ENCODE data around the gene DCHS2.

The DCHS2 gene

DNA sequence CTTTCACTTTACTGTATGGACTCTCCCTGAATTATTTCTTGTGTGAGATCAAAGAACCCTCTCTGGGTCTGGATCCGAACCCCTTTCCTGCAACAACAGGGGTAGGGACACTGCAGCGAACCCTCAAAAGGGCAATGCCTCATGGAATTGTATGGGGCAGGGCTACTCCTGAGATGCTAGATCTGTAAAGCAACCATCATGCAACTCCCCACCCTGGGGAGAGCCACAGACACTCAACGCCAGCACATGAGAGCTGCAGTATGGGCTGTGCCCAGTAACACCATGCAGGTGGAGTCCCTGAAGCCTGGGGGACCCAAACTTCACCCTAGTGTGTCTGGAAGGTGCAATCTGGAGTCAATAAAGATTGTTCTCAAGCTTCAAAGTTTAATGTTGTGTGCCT lies 304.7 kb downstream of the DCHS2 start:
- Histone ChIP-seq H3K4me3 (ENCODE audit: low read depth, low read length, poor library complexity, severe bottlenecking) (no peak overlapping the region), H3K9me3 (ENCODE audit: low read length) (no peaks in the 10 kb centered on the region)
- no peak for TF ChIP-seq EZH2 (IDR thresholded peaks at IDR 0.05; ENCODE audit: borderline replicate concordance, low read length)
- TF ChIP-seq, protein P1, sequence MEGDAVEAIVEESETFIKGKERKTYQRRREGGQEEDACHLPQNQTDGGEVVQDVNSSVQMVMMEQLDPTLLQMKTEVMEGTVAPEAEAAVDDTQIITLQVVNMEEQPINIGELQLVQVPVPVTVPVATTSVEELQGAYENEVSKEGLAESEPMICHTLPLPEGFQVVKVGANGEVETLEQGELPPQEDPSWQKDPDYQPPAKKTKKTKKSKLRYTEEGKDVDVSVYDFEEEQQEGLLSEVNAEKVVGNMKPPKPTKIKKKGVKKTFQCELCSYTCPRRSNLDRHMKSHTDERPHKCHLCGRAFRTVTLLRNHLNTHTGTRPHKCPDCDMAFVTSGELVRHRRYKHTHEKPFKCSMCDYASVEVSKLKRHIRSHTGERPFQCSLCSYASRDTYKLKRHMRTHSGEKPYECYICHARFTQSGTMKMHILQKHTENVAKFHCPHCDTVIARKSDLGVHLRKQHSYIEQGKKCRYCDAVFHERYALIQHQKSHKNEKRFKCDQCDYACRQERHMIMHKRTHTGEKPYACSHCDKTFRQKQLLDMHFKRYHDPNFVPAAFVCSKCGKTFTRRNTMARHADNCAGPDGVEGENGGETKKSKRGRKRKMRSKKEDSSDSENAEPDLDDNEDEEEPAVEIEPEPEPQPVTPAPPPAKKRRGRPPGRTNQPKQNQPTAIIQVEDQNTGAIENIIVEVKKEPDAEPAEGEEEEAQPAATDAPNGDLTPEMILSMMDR (IDR thresholded peaks at IDR 0.05; ENCODE audit: low read length) = no peak

DNA sequence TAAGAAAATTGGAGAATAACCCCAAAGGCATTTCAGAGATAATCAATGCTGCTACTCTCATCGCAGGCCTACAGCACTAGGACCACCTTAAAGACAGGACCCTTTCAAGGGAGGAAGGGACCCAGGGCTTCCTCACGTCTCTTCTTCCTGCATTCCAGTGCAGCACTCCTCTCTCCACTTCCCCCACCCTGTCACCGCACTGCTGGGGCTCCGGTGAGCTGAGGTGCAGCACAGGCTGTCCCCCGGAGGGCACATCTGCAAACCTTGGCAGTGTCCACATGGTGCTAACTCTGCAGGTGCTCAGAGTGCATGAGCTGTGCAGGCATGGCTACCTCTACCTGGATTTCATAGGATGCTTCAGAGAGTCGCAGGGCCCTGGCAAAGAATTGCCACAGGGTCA lies 305.6 kb downstream of the DCHS2 start:
- no peak overlapping the region for H2AFZ ChIP-seq (ENCODE audit: low read length)
- no peaks in the 10 kb centered on the region for H3F3A ChIP-seq (ENCODE audit: insufficient read depth, low read length)
- no peak overlapping the region for H3K4me3 ChIP-seq (ENCODE audit: low read depth, low read length, poor library complexity, severe bottlenecking)
- H3K9me2 ChIP-seq (ENCODE audit: low read depth, low read length) = no peaks in the 10 kb centered on the region
- H3K79me2 ChIP-seq (ENCODE audit: insufficient read depth, low read length) = no peaks in the 10 kb centered on the region
- H3K27me3 ChIP-seq (ENCODE audit: insufficient read depth, low read length) = no peaks in the 10 kb centered on the region
- H3K9me3 ChIP-seq (ENCODE audit: low read length) = no peaks in the 10 kb centered on the region
- no peak overlapping the region for H3K9ac ChIP-seq (ENCODE audit: low read length)
- no peak overlapping the region for H3K27ac ChIP-seq (ENCODE audit: low read depth, low read length, poor library complexity, severe bottlenecking)
- TF ChIP-seq, protein P1 (IDR thresholded peaks at IDR 0.05; ENCODE audit: low read length) = no peak
- no peak for TF ChIP-seq EZH2 (IDR thresholded peaks at IDR 0.05; ENCODE audit: borderline replicate concordance, low read length)
- H3K4me2 ChIP-seq (ENCODE audit: low read length) = no peak overlapping the region
- no peaks in the 10 kb centered on the region for H4K20me1 ChIP-seq (ENCODE audit: insufficient read depth, low read length)
- H3K36me3 ChIP-seq (ENCODE audit: insufficient read depth, low read length) = no peaks in the 10 kb centered on the region
- H3K4me1 ChIP-seq (ENCODE audit: insufficient read depth, low read length, severe bottlenecking) = no peaks in the 10 kb centered on the region

More for the DNA sequence above, 304.7 kb downstream of the DCHS2 start:
- no peaks in the 10 kb centered on the region for H3K4me1 ChIP-seq (ENCODE audit: insufficient read depth, low read length, severe bottlenecking)
- no peak overlapping the region for H3K27ac ChIP-seq (ENCODE audit: low read depth, low read length, poor library complexity, severe bottlenecking)
- H3K9ac ChIP-seq (ENCODE audit: low read length) = no peak overlapping the region
- no peaks in the 10 kb centered on the region for H3K27me3 ChIP-seq (ENCODE audit: insufficient read depth, low read length)
- H3K79me2 ChIP-seq (ENCODE audit: insufficient read depth, low read length) = no peaks in the 10 kb centered on the region
- H3K4me2 ChIP-seq (ENCODE audit: low read length) = no peak overlapping the region
- no peaks in the 10 kb centered on the region for H3K9me2 ChIP-seq (ENCODE audit: low read depth, low read length)
- H3K36me3 ChIP-seq (ENCODE audit: insufficient read depth, low read length) = no peaks in the 10 kb centered on the region
- H3F3A ChIP-seq (ENCODE audit: insufficient read depth, low read length) = no peaks in the 10 kb centered on the region
- no peaks in the 10 kb centered on the region for H4K20me1 ChIP-seq (ENCODE audit: insufficient read depth, low read length)
- H2AFZ ChIP-seq (ENCODE audit: low read length) = no peak overlapping the region

DNA sequence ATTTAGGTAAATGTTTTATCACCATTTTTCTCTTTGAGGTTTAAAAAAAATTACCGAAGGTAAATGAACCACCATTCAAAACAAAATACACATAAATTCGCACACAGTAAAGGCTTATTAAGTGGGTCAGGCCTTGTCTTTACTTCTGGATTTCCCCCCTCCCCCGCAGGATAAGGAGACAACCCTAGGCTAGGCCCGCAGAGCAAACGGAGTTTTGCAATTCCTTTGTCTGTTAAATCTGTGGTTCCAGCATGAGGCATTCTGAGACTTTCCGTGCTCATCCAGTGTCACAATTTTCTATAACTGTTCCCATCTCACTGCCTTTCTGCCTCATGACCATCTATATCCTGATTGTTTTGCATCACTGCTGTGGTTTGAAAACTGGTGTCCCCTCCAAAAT lies 307.4 kb downstream of the DCHS2 start:
- Histone ChIP-seq H3K79me2 (ENCODE audit: insufficient read depth, low read length) (no peaks in the 10 kb centered on the region), H3K27me3 (ENCODE audit: insufficient read depth, low read length) (no peaks in the 10 kb centered on the region), H3K4me3 (ENCODE audit: low read depth, low read length, poor library complexity, severe bottlenecking) (no peak overlapping the region), H4K20me1 (ENCODE audit: insufficient read depth, low read length) (no peaks in the 10 kb centered on the region), H3K9me3 (ENCODE audit: low read length) (no peaks in the 10 kb centered on the region), H3K4me1 (ENCODE audit: insufficient read depth, low read length, severe bottlenecking) (no peaks in the 10 kb centered on the region), H3K36me3 (ENCODE audit: insufficient read depth, low read length) (no peaks in the 10 kb centered on the region), H3K4me2 (ENCODE audit: low read length) (no peak overlapping the region), H3K9ac (ENCODE audit: low read length) (no peak overlapping the region), H3K9me2 (ENCODE audit: low read depth, low read length) (no peaks in the 10 kb centered on the region), H3K27ac (ENCODE audit: low read depth, low read length, poor library complexity, severe bottlenecking) (no peak overlapping the region), H2AFZ (ENCODE audit: low read length) (no peak overlapping the region), H3F3A (ENCODE audit: insufficient read depth, low read length) (no peaks in the 10 kb centered on the region)
- TF ChIP-seq, protein P1 (IDR thresholded peaks at IDR 0.05; ENCODE audit: low read length) = no peak
- no peak for TF ChIP-seq EZH2 (IDR thresholded peaks at IDR 0.05; ENCODE audit: borderline replicate concordance, low read length)
